ENCODE data around the gene PPID.

- TF ChIP-seq CTCF (IDR thresholded peaks at IDR 0.05; ENCODE audit: low read depth, low read length) (no peak), EZH2phosphoT487 (IDR thresholded peaks at IDR 0.05; ENCODE audit: low read depth) (no peak)
These were observed 31.4 kb upstream of the PPID start for GRCh38 chr4:158754385-158755180.
